GM21390 (cell line): ENCODE data around the gene TENM4.

Source experiments
- ATAC-seq: cut with Tn5 transposase; IDR thresholded peaks from one replicate; pipeline ENCODE4 v1.9.1; 2021; ENCODE audit not compliant: unreplicated experiment

Gene TENM4

DNA sequence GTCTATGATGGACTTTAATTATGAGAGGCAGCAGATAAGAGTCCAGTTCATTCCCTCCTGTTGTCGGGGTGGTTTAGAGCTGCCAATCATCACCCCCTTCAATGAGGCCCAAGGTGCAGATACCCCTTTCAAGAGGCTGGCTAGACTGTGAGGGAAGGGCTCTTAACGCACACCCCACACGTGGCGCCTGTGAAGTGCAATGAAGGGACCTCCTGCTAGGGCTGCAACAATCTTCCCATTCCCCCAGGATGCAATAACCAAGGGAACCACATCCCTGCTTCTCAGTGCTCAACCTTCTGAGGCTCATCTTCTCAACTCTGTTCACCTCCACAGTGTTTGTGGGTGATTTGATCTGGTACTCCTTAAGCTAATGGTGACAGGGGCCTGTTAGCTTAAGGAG is 19.0 kb downstream of the TENM4 start:
- ATAC-seq, result no peak

DNA sequence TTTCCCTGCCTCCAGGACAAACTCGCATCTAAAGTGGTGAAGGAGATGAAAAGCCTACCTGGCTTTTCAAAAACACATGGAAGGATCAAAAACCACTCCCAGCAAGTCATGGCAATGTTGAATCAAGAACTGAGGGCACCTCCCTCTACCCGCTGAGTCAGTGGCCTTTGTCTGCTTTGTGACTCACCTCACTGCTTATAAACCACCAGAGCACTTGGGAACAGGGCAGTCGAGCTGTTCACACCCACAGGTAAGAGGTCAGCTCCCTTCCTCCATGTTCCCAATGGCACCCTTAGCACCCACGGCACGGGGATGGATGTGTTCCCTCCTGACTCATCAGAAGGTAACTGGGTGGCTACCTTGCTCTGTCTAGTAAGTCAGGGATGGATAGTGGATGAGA is 21.7 kb downstream of the TENM4 start:
- ATAC-seq, result no peak

DNA sequence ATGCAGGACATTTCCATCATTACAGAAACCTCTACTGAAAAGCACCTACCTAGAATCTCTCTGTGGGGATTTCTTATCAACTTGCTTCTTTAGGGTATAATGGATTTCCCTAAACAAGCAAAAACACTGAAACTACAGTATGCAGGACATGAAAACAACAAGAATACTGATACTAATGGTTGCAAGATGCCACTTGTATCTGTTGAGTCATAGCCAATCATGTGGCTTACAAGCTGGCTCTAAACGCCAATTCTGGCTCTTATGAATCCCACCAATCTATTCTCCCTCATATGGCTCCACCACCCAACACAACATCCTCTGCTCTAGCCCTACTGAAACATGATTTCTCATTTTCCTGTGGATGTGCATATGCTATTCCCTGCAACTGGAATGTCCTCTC is 22.6 kb downstream of the TENM4 start:
- ATAC-seq, result no peak

DNA sequence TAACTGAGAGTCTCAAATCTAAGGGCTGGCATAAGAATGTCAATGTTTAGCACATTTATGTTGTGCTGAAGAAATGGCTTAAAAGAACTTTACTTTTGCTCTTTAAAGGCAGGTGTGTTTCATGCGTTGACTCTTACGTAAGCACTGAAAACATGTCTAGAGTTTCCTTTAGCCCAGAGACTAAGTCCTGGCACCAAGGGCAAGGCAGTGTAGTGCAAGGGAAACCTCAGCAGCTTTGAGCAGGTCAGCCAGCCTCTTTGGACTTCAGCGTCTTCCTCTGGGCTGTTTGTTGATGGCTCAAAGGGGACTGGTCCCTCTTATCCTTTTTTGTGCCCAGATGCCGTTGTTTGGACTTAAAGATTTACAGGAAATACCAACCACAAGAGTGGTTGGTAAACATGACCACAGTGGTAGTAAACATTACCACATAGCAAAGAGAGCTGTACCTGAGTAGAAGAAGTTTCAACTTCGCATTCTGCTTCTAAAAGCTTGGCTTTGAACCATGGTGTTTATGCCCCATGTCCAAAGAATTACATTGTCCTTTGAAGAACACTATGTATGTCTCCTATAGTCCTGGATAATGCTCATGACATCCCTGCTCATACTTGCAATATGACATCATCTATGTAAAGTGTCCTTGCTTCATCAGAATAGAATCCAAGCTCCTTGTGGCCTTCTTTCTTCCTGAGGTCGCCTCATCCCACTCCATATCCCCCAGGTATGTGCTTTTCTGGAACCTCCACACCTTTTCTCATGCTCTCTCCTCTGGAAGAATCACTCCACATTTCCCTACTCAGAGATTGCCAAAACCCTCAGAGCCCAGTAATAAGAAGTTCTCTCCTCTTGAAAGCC is 23.5 kb downstream of the TENM4 start:
- no peak for ATAC-seq

DNA sequence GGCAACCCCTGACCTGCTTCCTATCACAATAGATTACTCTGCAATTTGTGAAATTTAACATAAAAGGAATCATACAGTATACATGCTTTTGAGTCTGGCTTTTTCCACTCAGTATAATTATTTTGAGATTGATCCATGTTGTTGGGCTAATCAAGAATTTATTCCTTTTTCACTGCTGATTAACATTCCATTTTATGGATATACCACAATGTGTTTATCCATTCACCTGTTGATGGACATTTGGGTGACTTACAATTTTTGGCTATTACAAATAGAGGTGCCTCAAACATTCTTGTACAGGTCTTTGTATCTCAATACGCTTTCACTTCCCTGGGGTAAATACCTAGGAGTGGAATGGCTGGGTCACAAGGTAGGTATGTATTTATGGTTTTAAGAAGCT is 24.9 kb downstream of the TENM4 start:
- no peak for ATAC-seq

DNA sequence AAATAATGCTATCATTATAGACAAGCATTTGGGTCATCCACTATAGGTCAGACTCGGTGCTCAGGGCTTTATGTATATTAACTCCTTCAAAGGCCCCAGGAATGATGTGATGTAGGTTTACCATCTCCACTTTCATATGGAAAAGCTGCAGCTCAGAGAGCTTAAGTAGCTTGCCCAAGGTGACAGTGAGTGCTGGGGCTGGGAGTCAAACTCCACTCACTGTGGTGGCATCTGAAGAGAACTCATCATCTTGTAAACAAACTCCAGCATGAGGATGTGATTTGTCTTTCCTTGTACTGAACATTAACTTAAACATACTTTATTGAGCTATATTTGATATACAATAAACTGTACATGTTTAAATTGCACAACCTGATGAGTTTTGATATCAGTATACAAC is 25.4 kb downstream of the TENM4 start:
- ATAC-seq, result no peak

DNA sequence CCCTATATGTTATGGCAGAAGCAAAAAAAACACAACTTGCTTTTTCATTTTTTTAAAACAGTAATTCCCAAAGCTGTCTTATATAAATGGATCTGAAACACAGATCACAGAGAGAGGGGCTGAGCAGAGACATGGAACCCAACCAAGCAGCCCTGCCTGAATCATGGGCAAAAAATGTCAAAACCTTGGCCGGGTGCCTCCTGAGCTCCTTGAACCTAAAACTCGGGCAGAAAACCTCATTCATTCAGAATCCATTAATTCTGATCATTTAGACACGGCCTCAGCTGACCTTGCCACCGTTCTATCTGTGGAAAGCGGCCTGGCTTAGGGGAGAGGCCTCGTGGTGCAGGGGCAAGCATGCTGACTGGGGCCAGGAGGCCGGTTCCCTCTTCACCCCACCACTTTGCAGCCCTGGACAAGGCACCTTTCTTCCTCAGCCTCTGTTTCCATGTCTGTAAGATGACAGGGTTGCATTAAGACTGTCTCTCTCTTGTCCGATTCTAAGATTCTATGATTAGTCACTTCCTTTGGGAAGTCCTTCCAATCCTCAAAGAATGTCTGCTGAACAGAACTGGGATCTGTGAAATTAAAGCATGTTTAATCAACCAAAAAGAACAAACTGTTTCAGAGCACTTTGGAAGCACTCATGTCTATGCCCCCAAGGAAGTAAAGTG is 26.0 kb downstream of the TENM4 start:
- ATAC-seq, result no peak

DNA sequence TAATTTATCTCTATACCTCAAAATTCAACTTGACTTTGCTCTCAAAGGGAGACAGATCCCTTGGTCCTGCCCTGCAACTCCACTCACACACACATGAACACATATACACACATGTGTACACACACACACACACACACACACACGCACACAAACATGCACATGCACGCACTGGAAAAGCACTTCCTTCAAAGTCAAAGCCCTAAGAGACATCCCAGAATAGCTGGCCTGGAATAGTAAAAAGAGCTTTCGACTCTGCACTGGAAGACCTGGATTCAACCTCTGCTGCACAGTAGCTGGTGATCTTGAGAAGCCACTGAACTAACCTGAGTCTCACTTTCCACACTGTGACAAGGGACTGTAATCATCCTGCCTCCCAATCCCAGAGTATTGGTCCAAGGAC is 26.8 kb downstream of the TENM4 start:
- no peak for ATAC-seq

DNA sequence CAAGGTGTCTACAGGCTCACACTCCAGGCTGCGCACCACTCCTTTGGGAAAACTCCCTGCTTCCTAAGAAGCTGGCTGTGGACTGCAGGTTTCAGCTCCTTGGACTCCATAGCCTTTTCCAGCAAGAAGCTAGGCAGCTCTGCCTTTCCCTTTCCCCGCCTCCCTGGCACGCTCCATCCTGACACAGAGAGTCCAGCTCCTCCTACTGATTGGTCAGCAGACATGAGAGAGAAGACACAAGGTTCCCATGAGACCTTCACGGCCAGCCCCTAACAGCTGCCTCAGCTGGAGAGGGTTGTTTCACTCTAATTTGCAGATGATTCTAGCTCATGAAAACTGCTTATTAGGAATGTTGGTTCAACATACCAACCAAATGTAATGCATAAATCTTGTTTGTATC is 27.6 kb downstream of the TENM4 start:
- ATAC-seq, result no peak

DNA sequence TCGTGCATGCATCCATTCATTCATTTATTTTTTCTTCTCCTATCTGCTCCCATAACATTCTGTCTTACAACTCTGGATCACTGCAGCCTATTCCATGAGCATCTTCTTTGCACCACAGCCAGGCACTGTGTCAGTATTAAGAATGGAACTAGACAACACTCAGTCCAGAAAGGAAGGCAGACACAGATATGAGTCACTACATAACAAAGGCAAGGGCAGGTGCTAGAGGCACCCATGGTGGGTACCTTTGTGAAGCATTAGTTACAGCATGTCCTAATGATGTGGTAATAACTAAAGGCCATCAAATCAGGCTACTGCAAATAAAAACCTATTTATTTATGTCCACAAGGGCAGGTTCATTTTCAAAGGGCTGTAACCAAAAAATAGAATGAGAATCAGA is 28.1 kb downstream of the TENM4 start:
- ATAC-seq, result no peak

DNA sequence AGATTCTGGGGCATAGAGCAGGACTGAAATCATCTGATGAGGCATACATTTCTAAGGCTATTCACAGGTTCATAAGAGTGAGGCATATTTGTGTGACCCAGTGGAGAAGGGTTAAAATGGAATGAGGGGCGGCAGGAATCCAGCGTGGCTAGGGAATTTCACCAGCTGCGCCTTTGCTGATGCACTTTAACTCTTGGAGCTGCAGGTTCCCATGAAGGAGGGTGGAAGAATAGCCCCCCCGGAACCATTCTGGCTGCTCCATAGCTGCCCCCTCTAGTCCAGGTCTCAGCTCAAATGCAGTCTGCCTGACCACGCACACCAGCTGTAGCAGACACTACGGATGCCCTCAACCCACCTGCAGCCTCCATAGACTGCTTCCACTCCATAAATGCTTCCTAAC is 31.5 kb downstream of the TENM4 start:
- no peak for ATAC-seq

DNA sequence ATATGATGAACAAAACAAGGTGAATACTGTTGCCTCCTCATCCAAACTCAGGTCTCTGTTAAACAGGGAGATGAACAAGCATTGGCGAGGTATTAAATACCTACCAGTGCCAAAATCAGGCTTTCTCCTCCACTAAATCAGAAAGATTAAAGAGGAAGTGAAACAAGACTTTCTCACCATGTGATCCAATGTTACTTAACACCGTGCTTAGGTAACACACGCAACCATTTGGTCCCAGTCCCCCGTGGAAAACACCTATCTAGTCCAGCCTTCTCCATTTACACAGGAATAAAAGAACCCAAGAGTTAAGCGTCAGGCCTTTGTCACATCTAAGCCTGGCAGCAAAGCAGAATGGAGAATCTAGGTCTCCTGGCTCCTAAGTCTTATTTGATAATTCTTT is 34.5 kb downstream of the TENM4 start:
- peak; percentile 95 for ATAC-seq

DNA sequence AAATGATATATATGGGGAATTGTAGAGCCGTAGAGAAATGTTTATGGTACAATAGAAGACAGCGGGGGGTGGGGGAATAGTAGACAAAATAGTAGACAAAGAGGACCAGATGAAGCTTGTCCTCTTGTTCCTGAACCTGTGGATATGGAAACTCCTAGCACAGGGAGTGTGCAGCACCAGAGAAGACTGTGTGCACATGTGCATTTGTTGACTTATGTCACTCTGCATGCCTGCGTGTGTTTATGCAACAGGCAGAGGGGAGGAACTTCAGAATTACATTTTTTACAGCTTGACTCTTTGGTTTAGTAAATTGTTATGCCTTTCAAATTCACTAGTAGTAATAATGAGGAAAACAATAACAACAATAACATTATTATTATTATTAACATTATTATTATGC is 36.0 kb downstream of the TENM4 start:
- ATAC-seq, result no peak

DNA sequence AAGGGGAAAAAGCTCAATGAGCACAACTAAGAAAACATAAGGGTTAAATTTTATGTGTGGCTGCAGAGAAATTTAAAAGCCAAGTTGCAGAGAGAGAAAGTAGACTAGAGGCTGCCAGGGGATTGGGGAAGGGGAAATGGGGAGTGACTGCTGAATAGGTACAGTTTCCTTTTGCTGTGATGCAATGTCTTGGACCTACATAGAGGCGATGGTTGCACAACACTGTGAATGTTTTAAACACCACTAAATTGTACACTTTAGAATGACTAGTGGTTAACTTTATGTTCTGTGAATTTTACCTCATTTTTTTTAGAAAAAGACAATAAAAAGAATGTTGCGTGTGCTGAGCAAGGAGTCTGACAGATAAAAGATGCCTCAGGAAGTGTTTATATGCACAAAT is 36.5 kb downstream of the TENM4 start:
- ATAC-seq, result no peak

DNA sequence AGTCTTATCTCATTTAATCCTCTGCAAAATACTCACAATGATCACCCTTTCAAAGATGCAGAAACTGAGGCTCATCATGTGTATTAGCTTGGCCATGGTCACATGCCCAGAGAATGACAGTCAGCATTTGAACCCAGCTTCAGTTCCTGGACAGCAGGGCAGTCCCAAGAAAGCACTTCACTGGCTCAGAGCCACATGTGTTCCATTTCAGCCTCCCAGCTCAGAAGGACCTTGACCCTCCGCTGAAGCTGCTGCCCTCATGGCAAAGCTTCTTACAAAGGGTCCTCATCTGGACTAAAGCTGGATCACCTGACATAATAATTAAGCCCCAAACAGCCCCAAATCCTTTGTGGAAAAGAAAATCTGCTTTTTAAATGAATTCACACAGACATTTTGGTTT is 37.0 kb downstream of the TENM4 start:
- ATAC-seq, result no peak

DNA sequence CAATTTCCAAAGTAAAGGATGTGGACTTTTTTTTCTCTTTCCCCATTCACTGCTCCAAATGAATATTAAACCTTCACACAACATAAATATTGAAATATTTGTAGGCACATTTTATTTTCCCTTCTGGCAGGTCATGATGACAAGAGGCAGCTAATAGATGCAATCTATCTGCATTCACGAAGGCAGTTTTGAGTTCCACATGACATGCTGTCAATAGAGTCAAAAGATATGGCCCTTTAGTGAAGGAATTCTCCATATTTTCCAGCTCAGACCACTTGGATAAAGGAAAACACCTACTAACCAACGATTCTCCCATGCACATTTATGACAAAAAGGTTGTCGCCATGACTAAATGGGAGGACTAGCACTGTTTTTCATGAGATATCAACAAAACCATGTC is 37.9 kb downstream of the TENM4 start:
- ATAC-seq, result no peak

DNA sequence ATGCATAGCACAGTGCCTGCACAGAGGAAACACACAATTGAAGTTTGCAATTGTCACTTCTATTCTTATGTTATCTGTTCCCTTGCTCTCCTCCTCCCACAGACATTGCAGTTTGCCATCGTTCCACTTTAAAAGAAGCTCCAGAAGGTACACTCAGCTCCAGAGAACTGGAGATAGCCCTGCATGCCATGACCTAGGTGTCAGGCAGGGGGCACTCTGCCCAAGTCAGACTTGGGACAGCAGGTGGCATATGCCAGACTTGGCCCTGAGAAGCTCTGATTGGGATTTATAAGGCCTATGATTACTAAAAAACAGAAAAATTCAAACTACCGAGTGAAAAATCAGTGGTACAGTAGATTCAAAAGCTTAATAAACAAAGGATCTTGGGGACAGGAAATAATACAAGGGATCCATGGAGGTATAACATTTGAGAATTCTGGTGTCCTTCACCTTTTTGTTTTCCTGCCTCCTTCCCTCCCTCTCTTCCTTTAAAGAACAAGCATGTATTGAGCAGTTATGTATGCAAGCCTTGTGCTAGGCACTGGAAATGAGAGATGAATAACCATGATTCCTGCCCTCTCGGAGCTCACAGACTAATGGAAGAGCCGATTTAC is 40.0 kb downstream of the TENM4 start:
- ATAC-seq, result peak; percentile 75

DNA sequence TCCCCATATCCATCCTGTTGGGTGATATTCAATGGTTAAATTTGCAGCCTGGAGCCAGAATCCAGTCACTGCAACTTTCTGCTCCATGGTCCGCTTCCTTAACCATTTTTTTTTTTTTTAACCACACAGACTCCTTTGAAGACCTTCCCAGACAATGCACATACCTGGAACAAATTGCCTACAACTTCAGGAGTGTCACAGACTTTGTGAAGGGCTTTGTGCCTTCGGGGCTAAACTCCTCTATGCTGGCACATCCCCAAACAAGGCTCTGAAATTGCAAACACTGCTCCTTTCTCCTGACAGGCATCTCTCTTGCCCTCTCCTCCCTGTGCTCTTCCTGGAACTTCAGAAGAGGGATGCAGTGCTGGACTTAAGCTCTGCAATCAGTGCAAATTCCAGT is 40.6 kb downstream of the TENM4 start:
- no peak for ATAC-seq

DNA sequence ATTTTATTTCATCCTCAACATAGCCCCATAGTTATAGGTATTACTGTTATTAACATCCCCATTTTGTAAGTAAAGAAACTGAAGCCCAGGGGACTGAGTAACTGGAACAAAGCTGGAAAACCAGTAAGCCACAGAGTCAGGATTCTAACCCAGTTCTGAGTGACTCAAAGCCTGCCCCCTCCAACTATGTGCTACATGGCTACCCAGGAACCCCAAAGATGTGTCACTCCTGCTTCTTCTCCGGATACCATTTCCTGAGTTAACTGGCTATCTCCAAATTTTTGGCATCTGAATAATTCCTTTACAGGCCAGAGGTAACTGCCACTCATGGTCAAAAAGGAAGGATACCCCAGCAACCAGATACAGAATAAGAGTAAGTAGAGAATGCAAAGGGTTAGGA is 43.6 kb downstream of the TENM4 start:
- ATAC-seq, result no peak

DNA sequence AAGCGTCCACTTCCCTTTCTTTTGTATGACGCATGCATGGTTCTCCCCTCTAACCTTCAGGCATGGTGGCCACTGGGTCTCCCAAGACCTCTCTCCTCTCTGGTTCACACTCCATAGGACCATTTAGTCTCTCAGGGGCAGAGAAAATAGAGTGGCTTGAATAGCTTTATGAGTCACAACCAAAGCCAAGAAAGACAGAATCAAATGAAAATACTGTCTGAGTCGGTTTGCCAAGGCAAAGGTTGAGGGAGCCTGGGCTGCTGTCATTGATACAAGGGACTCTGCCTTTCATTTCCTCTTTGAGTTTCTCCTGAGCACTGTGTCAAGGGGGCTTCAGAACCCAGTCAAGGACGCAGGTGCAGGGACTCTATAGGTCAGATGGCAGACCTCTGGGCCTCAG is 44.2 kb downstream of the TENM4 start:
- ATAC-seq, result no peak

DNA sequence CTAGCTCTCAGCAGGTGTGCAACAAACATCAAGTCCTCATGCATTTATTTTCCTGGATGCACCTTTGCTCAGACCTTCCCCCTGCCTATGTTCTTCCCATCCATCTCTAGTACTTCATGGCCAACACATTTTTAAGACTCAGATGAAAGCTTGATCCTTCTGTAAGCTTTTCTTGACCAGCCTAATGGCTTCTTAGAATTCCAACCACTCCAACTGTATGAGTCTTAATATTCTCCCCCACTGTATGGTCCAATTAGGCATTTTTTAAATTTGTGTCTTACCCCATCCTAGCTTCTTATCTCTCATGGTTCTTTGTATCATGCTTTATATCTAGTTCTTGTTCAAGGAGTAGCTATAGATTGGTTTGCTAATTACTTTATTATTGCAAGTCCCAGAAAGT is 44.8 kb downstream of the TENM4 start:
- ATAC-seq, result no peak

DNA sequence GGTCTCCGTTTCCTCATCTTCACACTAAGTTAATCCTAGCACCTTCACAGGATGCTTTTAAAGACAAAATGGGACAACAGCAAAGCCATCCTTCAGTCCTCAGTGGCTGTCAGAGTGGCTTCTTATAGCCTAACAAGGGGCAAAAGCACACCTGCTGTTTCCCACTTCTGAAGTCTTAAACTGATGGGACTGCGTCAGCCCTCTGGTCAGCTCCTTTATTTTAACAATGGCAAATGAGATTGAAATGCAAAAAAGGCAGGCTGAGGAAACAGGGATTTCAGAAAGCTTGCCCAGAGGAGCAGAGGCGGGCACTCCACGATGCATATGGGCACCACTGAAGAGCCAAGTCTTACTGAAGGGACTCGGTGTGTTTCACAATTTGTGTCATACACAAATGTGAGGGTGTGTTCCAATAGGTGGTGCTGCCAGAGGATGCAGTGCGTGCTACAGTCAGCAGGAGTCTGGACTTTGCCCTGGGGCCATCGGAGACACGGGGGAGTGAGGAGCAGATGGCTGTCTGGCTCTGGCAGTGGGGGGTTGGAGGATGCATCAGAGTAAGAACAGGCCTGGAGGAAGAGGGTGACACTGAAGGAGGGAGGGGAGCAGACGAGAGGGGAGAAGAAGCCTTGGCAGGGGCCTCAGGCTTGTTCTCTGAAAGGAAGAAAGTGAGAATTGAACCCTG is 47.3 kb downstream of the TENM4 start:
- ATAC-seq, result no peak
